Amygdala (tissue), 56 donors: ENCODE results near the gene ZBED6.
"Not testable (repeated sequence)": the region's sequence is repeated elsewhere in the genome, so short reads cannot be mapped to it uniquely, and the experiment has no call there.

ENCODE experiments used
- DNase-seq, 56 donors: peaks; one replicate each; lab custom pipeline; 2025; lab: John Stamatoyannopoulos, UW

The ZBED6 gene

DNA sequence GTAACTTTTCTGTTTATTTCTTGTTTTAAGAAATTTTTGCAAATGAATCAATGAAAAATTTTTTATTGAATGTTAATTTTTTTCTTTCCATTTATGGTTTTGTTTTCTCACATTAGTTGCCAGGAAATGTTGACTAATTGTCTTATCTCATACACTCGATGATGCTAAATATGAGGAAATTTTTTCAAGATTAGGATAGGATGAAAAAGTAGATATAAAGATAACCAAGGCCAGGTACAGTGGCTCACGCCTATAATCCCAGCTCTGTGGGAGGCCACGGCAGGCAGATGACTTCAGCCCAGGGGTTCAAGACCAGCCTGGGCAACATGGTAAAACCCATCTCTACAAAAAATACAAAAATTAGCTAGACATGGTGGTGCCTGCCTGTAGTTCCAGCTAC, 17.8 kb upstream of the ZBED6 start:
- DNase-seq, result no peak

DNA sequence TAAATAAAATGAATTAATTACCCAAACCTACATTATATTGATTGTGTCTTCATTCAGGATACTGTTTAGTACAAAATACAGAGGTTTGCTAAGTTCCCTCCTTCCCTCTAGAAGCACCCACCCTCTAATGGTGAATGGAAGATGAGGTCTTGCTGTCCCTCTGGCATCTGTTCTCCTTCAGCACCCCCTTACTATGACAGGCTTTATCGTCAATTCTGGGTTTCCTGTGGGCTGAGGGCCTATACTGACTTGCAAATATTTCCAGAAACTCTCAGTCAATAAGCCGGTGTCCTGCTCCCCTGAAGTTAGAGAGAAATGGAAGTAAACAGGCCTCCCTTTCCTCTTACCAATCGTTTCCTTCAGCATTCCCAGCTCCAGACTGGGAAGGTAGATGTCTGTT, 17.3 kb upstream of the ZBED6 start:
- DNase-seq, result no peak

DNA sequence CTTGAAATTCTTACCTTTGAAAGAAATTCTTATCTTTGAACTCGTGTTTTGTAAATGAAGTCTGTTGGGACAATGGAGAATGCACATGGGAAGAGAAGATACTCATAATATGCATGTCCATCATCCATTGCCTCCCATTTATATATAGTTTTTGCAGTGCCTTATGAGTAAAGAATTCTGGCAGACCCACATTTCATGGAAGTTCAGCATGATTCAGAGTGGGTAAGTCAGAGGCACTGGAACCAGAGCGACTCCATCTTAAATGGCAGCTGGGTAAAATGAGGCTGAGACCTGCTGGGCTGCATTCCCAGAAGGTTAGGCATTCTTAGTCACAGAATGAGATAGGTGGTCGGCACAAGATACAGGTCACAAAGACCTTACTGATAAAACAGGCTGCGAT, 16.6 kb upstream of the ZBED6 start:
- no peak for DNase-seq

DNA sequence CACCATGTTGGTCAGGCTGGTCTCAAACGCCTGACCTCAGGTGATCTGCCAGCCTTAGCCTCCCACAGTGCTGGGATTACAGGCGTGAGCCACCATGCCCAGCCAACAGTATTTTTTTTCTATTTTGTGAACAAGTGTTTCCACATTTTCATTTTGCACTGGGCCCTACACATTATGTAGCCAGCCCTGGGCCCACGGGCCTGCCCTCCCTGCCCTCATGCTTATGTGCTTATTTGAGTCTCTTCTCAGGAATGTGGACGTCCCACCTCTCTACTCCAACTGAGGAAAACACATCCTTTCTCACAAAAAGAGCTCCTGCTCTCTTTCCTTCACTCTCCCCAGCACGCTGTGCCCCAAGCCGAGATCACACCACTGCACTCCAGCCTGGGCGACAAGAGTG, 13.5 kb upstream of the ZBED6 start:
- no peak for DNase-seq

DNA sequence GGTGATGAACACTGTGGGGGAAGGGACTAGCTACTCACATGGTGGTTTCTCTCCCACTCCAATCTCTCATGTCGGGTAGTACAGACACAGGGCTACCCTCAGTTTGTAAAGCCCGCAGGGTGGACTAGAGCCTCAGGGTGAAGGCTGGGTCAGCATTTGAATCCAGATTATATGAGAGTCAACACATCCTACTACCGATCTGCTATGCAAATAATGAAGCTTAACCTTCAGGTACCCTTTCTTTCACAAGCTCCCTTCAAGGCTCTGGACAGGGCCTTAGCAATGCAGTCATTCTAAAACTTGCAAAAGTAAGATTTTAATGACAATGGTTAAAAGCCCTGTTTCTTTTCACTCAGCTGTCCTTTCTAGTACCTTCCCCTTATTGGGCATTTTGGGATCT, 5.5 kb upstream of the ZBED6 start:
- DNase-seq, result no peak

DNA sequence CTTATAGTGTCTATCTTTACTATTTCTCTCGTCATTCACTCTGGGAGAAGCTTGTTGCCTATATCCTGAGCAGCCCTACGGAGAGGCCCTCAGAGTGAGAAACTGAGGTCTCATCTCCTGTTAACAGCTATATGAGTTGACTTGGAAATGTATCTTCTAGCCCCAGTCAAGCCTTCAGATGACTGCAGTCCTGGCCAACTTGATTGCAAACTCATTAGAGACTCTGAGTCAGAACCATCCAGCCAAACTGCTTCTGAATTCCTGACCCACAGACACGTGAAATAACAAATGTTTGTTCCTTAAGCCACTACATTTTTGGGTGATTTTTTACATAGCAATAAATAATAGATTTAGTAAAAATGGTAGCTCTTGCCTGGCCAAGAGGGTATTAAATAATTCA, 3.9 kb upstream of the ZBED6 start:
- DNase-seq, result no peak

DNA sequence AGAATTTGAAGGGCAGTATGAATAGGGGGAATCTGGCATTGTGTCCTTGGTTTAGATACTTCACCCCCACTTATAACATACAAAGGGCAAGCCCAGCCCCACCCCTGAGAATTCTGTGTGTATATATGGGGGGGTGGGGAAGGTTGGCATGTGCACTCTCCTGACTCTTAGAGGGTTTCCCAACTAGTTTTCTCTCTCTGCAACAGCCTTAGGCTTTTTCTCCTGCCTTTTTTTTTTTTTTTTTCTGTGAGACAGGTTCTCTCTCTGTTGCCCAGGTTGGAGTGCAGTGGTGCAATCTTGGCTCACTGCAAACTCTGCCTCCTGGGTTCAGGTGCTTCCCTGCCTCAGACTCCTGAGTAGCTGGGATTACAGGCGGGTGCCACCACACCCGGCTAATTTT, 2.9 kb upstream of the ZBED6 start:
- no peak for DNase-seq

DNA sequence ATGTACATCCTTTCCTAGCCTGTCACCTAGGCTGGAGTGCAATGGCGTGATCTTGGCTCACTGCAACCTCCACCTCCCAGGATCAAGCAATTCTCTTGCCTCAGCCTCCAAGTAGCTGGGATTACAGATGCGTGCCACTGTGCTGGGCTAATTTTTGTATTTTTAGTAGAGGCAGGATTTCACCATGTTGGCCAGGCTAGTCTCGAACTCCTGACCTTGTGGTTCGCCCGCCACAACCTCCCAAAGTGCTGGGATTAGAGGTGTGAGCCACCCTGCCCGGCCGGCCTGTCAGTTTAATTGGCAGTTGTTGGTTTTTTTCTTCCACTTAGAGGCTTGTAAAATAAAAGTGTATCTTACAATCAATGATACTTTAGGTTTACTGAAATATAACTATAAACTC, 1.9 kb upstream of the ZBED6 start:
- DNase-seq, result not testable (repeated sequence)

DNA sequence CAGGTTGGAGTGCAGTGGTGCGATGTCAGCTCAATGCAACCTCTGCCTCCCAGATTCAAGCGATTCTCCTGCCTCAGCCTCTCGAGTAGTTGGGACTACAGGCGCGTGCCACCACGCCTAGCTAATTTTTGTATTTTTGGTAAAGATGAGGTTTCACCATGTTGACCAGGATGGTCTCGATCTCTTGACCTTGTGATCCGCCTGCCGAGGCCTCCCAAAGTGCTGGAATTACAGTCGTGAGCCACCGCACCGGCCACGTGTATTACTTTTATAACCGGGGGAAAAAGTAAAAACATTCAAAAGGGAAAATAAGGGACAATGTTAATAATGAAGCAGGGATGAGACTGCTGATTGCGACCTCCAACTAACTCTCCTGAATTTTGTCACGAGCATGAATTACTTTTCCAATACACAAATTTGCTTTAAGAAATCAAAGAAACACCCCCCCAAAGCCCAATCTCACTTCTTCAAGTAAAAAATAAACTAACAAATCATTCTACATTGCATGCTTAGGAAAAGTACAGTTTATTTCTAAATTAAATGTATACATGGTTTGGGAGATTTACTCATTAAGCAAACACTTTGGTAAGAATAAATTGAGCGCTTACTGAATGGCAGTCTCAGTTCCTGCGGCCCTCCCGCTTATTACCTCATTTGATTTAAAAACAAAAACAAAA, 521 bp upstream of the ZBED6 start:
- peak in 2 of 56 donors; percentile 2 to 3 for DNase-seq

DNA sequence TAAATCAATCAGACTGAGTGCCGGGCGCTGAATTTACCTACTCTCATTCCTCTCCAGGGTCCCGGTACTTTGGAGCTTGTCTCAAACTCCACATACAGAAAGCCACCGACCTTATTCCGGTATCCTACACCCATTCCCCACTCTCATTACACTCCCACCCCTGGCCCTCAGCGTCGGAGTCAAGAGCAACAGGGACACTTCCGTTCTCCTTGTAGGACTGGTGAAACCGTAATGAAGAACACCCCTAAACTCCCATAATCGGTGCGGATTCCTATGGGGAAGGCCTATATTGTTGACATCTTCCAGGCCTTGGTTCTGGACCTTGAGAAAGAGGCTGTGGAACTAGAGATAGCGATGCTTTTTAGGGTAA, 798 bp downstream of the ZBED6 start:
- peak in 5 of 56 donors; percentile 28 to 51 (median 34) for DNase-seq

DNA sequence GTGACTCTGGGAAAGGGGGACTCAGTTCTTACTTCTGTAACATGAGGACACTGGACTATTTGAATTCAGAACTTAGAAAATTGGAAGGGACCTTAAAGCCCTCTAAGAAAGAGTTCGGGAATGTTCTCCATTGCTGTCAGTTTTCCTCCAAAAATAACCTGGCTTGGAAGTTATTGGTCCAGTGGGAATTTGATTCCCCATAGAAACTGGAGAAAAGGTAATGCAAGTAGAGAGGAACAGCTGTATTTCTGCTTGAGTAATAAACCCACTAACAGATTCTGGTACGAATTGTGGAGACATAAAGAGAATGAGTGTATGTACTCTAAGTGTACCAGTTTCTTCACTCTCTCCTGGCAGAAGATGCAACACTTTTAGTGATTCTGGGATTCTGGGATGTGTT, 1.8 kb downstream of the ZBED6 start:
- no peak for DNase-seq

DNA sequence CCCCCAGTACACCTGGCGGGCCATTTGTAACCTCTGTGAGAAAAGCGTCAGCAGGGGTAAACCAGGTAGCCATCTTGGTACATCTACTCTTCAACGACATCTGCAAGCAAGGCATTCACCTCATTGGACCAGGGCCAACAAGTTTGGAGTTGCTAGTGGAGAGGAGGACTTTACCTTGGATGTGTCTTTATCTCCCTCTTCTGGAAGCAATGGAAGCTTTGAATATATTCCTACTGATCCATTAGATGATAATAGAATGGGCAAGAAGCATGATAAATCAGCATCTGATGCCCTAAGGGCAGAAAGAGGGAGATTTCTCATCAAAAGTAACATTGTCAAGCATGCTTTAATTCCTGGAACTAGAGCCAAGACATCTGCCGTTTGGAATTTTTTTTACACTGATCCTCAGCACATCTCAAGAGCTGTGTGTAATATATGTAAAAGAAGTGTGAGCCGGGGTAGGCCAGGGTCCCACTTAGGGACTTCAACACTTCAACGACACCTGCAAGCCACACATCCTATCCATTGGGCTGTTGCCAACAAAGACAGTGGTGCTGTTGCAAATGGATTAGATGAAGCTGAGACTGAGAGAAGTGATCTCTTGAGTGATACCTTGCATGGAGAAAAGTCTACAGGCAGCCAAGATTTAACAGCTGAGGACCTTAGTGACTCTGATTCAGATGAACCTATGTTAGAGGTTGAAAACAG, 2.7 kb downstream of the ZBED6 start:
- peak in 1 of 56 donors; percentile 4 for DNase-seq

DNA sequence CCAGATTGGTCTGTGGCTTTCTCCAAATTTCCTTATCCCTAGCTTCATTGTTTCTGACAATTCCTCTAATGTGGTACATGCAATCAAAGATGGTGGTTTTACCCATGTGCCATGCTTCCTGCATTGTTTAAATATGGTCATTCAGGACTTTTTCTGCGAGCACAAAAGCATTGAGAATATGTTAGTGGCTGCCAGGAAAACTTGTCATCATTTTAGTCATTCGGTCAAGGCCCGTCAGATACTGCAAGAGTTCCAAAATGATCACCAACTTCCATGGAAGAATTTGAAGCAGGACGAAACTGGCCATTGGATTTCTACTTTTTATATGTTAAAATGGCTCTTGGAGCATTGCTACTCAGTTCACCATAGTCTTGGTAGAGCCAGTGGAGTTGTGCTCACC, 3.7 kb downstream of the ZBED6 start:
- no peak for DNase-seq

DNA sequence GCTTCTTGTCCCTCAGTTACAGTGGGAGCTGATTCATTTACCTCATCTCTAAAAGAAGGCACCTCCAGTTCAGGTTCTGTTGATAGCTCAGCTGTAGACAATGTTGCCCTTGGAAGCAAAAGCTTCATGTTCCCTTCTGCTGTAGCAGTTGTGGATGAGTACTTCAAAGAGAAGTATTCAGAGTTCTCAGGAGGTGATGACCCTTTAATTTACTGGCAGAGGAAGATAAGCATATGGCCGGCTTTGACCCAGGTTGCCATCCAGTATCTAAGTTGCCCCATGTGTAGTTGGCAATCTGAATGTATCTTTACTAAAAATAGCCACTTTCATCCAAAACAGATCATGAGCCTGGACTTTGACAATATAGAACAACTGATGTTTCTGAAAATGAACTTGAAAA, 4.5 kb downstream of the ZBED6 start:
- DNase-seq, result no peak

DNA sequence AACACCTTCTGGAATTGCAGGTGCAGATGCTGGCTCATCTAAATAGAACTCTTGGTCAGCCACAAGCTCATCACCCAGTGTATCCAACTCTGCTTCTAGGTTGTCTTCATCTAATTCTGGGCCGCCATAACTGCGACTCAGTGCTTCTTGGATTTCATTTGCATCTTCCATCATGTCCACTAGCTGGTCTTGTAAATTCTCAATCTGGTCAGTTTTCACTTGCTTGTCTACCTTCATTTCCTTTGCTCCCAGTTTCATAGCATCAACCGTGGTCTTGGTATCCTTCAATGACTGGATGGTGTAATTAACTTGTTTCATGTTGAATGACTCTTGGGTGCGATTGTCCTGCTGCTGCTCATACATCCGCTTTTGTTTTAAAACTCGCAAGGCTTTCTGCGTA, 10.3 kb downstream of the ZBED6 start:
- DNase-seq, result no peak

DNA sequence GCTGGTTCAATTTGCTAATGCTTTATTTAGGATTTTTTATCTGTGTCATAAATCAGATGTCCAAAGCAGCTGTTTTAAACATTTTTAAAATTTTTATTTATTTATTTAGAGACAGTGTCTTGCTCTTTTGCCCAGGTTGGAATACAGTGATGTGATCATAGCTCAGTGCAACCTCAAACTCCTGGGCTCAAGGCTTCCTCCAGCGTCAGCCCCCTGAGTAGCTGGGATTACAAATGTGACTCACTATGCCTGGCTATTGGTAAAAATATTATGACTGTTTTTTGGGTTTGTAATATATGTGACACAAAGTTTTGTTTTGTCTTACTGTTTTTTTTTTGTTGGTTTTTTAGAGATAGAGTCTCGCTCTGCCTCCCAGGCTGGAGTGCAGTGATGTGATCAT, 11.8 kb downstream of the ZBED6 start:
- DNase-seq, result no peak

DNA sequence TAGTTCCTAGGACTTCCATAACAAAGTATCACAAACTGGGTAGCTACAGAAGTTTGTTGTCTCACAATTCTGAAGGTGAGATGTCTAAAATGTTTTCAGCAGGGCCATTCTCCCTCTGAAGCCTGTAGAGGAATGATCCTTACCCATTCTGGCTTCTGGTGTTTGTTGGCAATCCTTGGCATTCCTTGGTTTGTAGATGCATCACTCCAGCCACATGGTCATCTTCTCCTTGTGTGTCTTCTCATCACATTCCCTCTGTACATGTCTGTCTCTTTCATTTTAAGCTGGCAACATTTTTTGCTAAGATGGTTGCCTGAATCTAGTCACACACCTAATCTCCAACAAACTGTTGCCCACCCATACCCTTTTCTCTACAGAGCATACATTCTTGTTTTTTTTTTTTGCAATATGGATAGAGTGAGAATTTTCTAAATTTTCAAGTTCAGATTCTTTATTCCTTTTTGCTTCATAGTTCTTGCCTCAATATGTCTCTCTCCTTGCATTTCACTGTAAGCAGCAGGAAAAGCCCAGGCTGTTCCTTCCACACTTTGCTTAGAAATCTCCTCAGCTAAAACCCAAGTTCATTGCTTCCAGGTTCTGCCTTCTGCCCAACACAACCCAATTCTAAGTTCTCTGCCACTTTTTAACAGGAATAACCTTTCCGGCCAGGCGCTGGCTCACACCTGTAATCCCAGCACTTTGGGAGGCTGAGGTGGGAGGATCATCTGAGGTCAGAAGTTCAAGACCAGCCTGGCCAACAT, 18.3 kb downstream of the ZBED6 start:
- no peak for DNase-seq

DNA sequence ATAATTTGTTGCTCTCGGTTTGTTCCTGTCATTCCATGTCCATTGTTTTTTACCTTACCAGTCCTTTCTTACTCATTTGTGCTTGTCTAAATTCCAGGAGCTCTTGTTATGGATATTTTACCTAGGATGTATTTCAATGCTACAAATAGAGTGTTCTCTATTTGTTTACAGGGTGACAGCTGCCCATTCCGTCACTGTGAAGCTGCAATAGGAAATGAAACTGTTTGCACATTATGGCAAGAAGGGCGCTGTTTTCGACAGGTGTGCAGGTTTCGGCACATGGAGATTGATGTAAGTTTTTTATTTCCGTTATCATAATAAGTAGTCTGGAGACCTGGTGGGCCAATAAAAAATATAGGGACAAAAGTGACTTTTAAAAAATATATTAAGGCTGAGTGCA, 23.0 kb downstream of the ZBED6 start:
- DNase-seq, result no peak

DNA sequence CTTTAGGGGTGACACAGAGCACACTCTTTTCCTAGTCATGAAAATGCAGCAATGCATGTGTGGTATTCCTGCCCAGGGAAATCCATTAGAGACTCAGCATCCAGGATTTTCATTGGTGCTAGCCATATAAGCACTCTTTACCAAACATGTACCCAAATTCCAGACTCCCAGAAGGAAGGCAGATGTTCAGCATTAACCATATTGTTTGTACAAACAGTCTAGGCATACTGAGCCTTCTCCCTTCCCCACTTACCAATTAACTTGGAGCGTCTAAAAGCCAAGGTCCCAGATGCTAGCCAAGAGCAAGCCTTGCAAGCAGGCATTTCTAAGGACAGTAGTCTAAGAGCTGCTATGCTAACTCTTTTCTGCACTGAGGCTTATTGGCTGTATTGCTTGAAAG, 27.9 kb downstream of the ZBED6 start:
- DNase-seq, result no peak

DNA sequence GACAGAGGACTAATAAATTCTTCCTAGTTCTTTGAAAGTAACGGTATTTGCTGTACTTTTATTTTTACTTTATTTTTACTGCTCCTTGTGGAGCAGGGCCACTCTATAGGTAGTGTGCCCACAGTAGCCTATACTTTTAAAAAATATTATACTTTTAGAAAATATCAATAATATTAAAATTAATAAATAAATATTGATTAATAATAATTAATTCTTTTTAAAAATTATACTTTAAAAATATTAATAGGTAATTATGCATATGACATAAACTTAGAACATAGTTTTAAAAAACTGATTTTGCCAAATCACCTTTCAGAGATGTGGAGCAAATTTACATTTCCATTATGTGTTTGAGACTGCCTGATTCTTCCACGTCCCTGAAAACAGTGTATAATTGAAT, 30.8 kb downstream of the ZBED6 start:
- DNase-seq, result no peak

DNA sequence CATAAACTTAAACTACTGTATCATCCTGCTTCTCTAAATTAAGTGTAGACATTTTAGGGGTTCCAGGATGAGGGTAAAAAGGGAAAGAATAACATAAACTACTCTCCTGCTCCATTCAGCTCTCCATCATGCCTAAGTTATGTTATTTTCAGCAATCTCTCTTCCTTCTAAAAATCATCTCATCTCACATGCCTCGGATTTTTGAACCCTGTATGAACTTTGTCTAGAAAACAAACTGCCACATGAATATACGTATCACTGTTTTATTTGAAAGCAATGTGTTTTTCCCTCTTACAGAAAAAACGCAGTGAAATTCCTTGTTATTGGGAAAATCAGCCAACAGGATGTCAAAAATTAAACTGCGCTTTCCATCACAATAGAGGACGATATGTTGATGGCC, 32.6 kb downstream of the ZBED6 start:
- no peak for DNase-seq

DNA sequence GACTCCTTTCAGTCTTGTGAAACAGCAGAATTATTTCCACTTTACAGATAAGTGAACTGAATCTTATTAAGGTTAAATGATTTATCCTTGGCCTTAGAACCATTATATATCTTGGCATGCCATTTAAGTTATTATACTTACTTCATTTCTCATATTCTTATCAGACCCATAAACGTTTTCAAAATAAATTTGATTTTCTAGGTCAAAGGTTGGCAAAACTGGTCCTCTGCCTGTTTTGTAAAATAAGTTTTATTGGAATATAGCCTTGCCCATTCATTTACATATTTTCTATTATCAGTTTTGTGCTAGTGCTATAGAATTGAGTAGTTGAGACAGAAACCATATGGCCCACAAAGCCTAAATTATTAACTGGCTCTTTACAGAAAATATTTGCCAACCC, 33.1 kb downstream of the ZBED6 start:
- no peak for DNase-seq
